GM10248 (cell line): ENCODE results near the gene BTG3.

Source experiments
- CTCF ChIA-PET: fragments of 300-600 bp; sonication (Branson Sonifier 250); formaldehyde crosslinking; extraction: SDS; loops from one replicate; lab custom pipeline; 2021; ENCODE audit warnings: antibody characterized with exemption; lab: Yijun Ruan, JAX
- POLR2A ChIA-PET: fragments of 350-650 bp; sonication (Branson Sonifier 250); formaldehyde crosslinking; extraction: SDS; loops from one replicate; lab custom pipeline; 2020; ENCODE audit warnings: antibody characterized with exemption; lab: Yijun Ruan, JAX
- DNase-seq: peaks from one replicate; pipeline ENCODE4 v3.0.0; 2012; ENCODE audit errors: extremely low spot score
- TF ChIP-seq, protein P1 (sequence below): IDR thresholded peaks from 2 replicates; pipeline ENCODE4 v1.5.1; 2012; ENCODE audit warnings: mild to moderate bottlenecking, low read depth; ENCODE audit errors: extremely low read depth, missing control alignments, control extremely low read depth

BTG3 gene

DNA sequence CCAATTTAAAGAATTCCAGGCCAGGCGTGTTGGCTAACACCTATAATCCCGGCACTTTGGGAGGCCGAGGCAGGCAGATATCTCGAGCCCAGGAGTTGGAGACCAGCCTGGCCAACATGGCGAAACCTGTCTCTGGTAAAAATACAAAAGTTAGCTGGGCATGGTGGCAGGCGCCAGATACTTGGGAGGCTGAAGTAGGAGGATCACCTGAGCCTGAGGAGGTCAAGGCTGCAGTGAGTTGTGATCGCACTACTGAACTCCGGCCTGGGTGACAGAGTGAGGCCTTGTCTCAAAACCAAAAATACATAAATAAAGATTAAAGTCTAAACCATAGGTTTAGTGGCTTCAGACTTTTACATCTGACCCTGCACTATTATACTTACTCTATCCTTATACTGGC lies 32.4 kb downstream of the BTG3 start:
- no peak for DNase-seq
- TF ChIP-seq, protein P1, sequence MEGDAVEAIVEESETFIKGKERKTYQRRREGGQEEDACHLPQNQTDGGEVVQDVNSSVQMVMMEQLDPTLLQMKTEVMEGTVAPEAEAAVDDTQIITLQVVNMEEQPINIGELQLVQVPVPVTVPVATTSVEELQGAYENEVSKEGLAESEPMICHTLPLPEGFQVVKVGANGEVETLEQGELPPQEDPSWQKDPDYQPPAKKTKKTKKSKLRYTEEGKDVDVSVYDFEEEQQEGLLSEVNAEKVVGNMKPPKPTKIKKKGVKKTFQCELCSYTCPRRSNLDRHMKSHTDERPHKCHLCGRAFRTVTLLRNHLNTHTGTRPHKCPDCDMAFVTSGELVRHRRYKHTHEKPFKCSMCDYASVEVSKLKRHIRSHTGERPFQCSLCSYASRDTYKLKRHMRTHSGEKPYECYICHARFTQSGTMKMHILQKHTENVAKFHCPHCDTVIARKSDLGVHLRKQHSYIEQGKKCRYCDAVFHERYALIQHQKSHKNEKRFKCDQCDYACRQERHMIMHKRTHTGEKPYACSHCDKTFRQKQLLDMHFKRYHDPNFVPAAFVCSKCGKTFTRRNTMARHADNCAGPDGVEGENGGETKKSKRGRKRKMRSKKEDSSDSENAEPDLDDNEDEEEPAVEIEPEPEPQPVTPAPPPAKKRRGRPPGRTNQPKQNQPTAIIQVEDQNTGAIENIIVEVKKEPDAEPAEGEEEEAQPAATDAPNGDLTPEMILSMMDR, result no peak
- ChIA-PET POLR2A (no interaction called here), CTCF (interaction anchor here (1.3 kb wide), 2 partner anchors 11 to 193 kb away, joined by 4 to 5 read pairs; no protein-coding TSS in a partner anchor)

DNA sequence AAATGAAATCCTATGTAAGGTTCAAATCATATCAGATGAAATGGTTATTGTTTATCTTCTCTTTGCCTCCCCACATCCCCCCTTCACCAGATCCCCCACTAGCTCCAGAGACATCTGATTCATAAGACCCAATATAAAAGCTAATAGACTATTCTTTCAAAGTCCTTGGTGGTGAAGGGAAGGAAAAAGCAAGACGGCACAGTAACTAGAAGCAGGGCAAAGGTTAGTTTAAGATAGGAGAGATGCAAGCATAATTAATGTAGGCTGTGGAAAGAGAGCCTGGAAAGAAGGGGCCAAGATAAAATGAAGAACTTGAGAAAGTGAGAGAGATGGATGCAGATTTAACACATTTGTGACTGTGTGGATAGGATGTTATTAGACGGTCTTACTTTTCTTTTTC lies 33.8 kb downstream of the BTG3 start:
- TF ChIP-seq, protein P1, result no peak
- no peak for DNase-seq
- POLR2A ChIA-PET, result no interaction called here
- CTCF ChIA-PET, result no interaction called here

DNA sequence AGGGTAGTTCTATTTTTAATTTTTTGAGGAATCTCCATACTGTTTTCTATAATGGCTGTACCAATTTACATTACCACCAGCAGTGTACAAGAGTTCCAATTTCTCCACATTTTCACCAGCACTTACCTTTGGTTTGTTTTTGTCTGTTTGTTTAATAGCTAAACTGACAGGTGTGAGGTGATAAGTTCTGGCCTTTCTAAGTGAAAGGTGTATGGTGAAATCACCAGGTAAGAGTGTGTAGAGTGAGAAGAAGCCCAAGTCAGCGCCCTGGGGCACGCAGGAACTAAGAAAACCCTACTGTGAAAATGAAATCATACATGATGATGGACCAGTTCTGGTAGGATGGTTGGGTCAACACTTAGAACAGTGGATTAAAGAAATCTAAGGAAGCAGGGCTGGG lies 34.5 kb downstream of the BTG3 start:
- ChIA-PET POLR2A (no interaction called here), CTCF (no interaction called here)
- TF ChIP-seq, protein P1, result no peak
- DNase-seq, result no peak

DNA sequence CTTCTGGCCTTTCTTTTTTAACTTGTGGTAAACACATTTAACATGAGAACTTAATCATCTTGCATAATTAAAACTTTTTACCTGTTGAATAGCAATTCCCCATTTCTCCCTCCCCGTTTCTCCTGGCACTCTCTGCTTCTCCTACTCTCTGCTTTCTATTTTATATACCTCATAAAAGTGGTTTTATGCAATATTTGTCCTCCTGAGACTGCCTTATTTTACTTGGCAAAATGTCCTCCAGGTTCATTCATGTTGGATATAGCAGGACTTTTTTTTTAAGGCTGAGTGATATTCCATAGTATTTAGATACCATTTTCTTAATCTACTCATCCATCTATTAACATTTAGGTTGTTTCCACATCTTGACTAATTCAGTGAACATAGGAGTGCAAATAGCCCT lies 35.0 kb downstream of the BTG3 start:
- TF ChIP-seq, protein P1, result no peak
- POLR2A ChIA-PET, result no interaction called here
- CTCF ChIA-PET, result no interaction called here
- DNase-seq, result no peak

DNA sequence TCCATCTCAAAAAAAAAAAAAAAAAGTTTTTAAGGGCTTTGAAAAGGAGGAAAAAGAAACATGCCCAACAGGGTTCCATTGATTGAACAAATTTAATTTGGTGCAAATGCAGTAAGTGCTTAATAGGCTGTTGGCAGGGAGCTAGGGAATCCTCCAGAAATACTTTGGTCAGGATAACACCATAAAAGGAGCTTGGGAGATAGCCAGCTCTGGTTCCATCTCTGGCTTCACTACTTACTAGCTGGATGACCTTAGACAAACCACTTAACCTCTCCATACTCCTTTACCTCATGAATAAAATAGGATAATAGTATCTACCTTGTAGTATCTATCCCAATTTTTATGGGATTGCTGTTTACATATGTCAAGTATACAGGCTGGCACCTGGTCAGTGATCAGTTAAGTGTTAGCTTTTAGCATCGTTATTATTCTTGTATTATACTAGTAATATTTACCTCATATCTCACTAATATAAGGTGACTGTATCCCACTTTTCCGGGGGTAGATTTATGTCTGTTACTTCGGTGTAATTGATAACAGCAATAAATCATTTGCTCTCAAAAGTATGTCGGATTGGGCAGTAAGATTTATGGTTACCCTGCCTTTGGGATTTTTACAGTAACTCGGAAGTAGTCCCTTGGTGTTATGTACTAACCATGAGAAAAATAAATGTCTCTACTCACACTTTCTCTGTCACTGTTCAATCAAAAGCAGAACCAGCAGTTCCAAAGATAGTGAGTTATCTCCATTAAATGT lies 36.4 kb downstream of the BTG3 start:
- TF ChIP-seq, protein P1, result no peak
- ChIA-PET POLR2A (no interaction called here), CTCF (interaction anchor here (0.9 to 1.2 kb wide), 2 partner anchors 18 to 189 kb away, joined by 3 to 5 read pairs; no protein-coding TSS in a partner anchor)
- no peak for DNase-seq

DNA sequence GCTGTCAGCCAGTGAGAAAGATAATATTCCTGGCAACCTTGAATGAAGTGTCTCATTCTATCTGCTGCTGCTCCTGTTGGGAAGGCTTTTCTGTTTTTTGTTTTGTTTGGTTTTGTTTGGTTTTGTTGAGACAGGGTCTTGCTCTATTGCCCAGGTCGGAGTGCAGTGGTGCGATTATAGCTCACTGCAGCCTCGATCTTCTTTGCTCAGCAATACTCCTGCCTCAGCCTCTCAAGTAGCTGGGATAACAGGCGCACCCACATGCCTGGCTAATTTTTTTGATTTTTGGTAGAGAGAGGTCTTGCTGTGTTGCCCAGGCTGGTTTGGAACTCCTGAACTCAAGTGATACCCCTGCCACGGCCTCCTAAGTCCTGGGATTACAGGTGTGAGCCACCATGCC lies 37.6 kb downstream of the BTG3 start:
- DNase-seq, result no peak
- POLR2A ChIA-PET, result no interaction called here
- TF ChIP-seq, protein P1, result no peak
- CTCF ChIA-PET, result no interaction called here

DNA sequence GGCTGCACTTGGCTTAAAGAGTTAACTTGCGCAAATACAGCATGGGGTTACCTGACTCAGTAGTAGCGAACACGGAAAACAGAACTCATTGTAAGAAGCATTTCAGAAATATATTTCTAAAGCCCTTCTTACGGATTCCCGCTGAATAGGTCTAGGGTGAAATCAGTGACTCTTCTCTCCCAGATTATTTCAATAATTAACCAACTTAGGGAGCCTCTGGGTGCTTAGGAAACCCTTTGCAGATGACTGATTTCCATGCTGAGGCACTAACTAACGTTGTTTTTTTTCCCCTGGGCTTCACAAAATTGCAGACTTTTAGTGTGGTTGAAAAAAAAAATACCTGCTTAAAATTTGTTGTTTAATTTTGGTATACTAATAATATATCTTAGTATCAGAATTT lies 40.3 kb downstream of the BTG3 start:
- TF ChIP-seq, protein P1, result no peak
- DNase-seq, result no peak
- ChIA-PET CTCF (no interaction called here), POLR2A (no interaction called here)
